Kidney capillary endothelial cell (primary cell): ENCODE measurements around the gene SEMA3B.
A peak's percentile ranks its signal among the peaks of the same experiment; 100 is the strongest.
"Not testable (repeated sequence)": the region's sequence is repeated elsewhere in the genome, so short reads cannot be mapped to it uniquely, and the experiment has no call there.

Experiments used
- DNase-seq: peaks from one replicate; pipeline ENCODE4 v3.0.0-alpha.2; 2018; ENCODE audit warnings: low spot score

Gene SEMA3B

DNA sequence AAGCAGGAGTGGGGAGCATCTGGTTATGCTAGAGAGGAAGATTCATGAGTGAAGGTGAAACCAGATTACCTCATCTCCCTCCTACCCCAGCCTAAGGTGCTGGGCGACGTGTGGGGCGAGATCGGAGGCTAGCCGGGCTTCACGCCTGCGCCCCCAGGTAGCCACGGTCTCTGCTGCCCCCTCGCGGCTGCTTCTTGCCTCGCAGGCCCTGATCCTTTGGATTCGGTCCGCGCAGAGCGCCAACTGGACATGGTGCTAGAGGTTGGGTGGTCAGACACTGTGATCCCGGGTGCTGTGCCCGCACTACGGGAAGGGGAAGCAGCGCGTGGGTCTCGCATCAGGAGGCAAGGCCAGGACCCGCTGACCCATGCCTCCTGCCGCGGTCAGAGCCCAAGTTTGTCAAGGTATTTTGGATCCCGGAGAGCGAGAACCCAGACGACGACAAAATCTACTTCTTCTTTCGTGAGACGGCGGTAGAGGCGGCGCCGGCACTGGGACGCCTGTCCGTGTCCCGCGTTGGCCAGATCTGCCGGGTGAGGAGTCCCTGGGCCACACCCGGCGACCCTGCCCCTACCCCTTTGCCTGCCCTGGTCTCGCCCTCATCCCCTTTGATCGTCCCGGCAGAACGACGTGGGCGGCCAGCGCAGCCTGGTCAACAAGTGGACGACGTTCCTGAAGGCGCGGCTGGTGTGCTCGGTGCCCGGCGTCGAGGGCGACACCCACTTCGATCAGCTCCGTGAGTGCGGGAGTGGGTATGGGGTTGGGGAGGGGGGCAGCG is 4.2 kb downstream of the SEMA3B start:
- peak; percentile 69 for DNase-seq

DNA sequence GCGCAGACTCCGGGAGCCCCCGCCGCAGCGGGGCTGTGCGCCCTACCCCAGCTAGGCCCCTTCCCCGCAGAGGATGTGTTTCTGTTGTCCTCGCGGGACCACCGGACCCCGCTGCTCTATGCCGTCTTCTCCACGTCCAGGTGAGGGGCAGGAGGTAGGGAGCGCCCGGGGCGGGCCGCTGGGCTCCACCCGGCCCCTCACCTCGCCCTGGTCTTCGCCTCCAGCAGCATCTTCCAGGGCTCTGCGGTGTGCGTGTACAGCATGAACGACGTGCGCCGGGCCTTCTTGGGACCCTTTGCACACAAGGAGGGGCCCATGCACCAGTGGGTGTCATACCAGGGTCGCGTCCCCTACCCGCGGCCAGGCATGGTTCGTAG is 4.7 kb downstream of the SEMA3B start:
- DNase-seq = no peak

DNA sequence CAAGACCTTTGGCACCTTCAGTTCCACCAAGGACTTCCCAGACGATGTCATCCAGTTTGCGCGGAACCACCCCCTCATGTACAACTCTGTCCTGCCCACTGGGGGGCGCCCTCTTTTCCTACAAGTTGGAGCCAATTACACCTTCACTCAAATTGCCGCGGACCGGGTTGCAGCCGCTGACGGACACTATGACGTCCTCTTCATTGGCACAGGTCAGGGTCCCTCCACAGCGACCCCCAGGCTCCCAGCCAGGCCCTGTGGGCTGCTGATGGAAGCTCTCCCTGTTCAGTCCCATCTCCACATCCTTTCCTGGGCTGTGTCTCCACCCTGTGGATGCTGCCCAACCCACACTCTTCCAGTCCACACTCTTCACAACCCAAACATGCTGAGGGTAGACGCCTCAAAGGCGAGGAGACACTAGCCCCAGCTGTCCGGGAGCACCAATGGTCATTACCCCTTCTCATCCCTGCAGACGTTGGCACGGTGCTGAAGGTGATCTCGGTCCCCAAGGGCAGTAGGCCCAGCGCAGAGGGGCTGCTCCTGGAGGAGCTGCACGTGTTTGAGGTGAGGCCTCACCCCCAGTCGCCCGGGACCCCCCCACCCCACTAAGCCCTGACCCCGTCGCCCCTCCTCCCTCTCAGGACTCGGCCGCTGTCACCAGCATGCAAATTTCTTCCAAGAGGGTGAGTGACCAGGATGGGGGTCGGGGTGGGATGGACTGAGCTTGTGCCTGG is 5.6 kb downstream of the SEMA3B start:
- peak; percentile 56 for DNase-seq

DNA sequence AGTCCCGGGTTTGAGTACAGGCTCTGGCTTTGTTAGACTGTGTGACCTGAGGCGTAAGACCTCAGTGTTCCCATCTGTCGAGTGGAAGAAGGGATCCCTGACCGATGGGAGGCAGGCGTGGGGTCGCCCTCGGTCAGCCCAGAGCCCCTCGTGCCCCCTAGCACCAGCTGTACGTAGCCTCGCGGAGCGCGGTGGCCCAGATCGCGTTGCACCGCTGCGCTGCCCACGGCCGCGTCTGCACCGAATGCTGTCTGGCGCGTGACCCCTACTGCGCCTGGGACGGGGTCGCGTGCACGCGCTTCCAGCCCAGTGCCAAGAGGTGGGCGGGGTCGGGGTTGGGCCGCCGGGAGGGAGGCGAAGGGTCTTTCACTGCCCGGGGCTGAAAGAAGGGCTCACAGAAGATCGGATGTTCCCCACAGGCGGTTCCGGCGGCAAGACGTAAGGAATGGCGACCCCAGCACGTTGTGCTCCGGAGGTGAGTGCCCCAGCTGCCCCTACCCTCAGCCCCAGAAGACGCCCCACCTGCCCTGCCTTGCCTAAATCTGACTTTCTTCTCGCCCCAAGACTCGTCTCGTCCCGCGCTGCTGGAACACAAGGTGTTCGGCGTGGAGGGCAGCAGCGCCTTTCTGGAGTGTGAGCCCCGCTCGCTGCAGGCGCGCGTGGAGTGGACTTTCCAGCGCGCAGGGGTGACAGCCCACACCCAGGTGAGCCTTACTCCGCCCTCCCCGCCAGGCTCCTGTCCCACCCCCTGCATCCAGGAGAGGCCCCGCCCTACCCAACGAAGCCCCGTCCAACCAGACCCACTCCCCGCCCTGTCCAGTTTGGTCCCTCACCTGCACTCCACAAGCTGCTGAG is 6.4 kb downstream of the SEMA3B start:
- no peak for DNase-seq

DNA sequence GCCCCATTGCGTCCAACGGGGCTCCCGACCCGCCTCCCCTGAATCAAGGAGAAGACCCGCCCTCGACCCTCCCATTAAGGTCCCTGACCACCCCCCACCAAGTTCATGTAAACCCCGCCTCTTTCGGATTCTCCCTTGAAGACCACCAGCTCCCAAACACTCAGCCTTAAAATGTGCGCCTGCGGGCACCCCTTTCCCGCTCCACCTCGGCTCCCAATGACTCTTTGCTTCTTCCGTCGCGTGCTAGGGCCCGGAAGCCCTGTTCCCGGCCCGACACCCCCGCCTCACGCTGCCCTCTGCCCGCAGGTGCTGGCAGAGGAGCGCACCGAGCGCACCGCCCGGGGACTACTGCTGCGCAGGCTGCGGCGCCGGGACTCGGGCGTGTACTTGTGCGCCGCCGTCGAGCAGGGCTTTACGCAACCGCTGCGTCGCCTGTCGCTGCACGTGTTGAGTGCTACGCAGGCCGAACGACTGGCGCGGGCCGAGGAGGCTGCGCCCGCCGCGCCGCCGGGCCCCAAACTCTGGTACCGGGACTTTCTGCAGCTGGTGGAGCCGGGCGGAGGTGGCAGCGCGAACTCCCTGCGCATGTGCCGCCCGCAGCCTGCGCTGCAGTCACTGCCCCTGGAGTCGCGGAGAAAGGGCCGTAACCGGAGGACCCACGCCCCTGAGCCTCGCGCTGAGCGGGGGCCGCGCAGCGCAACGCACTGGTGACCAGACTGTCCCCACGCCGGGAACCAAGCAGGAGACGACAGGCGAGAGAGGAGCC is 7.2 kb downstream of the SEMA3B start:
- no peak for DNase-seq

DNA sequence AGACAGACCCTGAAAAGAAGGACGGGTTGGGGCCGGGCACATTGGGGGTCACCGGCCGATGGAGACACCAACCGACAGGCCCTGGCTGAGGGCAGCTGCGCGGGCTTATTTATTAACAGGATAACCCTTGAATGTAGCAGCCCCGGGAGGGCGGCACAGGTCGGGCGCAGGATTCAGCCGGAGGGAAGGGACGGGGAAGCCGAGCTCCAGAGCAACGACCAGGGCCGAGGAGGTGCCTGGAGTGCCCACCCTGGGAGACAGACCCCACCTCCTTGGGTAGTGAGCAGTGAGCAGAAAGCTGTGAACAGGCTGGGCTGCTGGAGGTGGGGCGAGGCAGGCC is 7.8 kb downstream of the SEMA3B start:
- DNase-seq = no peak

DNA sequence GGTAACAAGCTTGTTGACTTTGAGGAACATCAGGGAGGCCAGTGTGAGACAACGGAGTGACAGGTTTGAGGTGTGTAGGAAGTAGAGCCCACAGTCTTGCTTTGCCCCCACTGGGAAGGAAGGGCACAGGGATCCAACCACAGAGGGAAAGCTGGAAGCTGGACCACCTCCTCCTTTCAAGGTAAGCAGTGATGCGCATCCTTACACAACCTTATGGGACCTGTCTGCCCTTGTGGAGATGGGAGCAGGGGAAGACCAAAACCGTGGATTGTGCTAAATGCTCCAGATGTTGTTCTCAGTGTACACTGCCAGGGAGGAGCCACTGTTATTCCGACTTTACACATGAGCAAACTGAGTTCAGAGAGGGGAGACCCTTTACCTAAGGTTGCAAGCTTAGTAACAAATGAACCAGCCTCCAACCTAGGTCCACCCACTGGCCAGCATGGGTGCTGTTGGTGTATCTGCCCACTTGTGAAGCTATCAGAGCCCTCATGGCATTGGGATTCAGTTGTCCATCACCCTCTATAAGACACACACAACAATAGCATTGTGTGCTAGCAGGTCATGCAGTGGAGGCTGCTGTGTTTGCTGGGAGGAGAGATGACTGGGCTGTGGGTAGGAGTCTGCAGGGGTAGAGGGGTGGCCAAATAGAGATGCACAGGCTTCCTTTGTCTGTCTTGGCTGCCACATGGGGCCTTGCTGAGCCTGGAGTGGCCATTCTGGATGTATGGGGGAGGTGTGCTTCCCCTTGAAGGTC is 9.4 kb downstream of the SEMA3B start:
- no peak for DNase-seq

DNA sequence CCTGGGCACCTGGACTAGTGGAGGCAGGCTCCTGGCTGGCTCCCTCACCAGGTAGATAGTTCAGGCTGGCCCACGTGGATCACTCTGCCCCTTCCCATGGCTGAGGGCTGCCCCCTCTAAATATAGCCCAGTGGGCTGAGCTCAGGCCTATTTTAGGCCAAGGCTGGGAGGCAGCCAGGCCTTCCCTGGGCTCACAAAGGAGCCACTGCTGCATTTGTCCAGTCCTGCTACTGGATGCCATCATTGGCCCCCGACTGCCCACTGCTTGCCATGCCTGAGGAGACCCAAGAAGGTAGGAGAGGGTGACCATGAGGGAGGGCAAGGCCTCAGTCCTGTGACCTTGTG is 9.9 kb downstream of the SEMA3B start, which contains the start of gene LSMEM2:
LSMEM2 (plus strand) TSS at position 208 of the 345 bp plus-strand sequence; CDS start at position 235, 27 bp downstream.
- no peak for DNase-seq

DNA sequence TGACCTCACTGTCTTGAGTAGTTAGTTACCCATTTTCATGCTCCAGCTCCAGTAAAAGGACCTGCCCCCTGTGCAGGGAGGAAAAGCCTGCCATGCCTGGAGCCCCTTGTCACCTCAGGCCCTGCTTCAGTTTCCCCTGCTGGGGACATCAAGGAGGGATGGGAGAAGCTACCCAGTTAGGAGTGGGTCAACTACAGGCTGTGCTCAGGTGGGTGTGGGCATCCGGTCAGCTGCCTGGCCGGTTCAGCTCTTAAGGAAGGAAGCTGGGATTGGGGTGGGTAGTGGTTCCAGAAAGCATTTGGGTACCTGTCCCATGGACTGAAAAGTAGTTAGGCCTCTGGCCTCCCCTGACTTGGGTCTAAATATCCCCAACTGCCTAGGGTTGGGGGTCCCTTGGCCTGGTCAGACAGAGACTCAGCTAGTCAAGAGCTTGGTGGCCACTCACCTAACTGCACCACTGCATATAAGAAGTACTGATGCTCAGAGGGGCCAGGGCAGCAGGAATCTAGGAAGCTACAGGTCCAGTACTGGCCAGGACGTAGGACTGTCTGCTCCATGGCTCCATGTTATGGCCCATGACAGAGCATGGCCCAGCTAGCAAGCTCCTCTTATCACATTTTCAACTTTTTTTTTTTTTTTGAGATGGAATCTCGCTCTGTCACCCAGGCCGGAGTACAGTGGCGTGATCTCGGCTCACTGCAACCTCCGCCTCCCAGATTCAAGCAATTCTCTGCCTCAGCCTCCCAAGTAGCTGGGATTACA is 10.5 kb downstream of the SEMA3B start:
- DNase-seq = no peak

DNA sequence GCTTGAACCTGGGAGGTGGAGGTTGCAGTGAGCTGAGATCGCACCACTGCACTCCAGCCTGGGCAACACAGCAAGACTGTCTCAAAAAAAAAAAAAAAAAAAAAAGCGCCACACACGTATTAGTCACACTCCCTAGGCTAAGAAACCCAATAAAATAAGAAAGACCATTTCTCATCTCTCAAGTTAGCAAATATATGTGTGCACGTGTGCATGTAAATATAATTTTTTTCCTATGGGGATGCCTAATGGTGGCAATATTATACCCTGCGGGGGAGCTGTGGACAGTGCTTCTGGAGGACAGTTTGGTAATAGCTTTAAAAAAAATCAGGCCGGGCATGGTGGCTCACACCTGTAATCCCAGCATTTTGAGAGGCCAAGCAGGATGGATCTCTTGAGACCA is 15.2 kb downstream of the SEMA3B start:
- not testable (repeated sequence) for DNase-seq

DNA sequence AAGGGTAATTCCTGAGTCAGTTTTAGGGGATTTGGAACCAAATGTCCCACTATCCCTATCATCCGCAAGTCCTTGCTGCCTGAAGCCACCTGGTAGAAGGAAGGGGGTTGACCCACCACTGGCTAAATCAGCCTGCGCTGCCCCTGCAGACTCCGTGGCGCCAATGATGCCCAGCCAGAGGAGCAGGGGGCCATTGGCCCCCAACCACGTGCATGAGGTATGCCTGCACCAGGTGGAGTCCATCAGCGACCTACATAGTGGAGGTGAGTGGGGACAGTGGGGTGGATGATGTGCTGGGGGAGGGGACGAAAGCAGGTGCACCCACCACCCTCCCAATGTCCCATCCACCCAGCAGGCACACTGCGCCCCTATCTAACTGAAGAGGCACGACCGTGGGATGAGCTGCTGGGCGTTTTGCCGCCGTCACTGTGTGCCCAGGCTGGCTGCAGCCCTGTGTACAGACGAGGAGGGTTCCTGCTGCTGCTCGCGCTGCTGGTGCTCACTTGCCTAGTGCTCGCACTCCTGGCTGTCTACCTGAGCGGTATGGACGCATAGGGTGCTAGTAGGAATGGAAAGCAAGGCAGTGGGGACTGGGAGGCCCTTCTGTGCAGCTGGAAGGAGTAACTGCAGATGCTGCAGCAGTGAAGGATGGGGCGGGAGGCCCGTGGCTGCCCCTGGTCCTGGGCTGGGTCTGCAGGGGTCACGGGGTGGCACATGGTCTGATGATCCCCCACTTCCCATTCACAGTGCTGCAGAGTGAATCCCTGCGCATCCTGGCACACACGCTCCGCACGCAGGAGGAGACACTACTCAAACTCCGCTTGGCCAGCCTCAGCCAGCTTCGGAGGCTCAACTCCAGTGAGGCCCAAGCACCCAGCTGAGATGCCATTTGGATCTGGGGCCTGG is 17.6 kb downstream of the SEMA3B start:
- DNase-seq = no peak

DNA sequence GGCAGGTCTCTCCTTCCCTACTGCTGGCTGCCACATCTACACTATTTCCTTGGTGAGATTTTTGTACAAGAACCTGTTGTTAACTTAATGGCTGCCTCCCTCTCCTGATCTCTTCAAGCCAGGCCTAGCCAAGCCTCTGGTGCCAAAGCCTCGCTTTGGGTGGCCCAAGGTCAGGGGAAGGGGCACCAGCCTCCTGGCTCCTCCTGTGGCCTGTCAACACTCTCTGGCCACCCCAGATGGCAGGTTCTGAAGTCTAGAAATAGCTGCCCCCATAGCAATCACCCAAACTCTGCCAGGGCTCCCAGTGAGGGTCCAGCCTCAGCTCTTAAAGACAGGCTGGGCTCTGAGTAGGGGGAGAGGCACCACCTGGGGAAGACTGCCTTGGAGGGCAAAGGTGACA is 18.3 kb downstream of the SEMA3B start:
- no peak for DNase-seq

DNA sequence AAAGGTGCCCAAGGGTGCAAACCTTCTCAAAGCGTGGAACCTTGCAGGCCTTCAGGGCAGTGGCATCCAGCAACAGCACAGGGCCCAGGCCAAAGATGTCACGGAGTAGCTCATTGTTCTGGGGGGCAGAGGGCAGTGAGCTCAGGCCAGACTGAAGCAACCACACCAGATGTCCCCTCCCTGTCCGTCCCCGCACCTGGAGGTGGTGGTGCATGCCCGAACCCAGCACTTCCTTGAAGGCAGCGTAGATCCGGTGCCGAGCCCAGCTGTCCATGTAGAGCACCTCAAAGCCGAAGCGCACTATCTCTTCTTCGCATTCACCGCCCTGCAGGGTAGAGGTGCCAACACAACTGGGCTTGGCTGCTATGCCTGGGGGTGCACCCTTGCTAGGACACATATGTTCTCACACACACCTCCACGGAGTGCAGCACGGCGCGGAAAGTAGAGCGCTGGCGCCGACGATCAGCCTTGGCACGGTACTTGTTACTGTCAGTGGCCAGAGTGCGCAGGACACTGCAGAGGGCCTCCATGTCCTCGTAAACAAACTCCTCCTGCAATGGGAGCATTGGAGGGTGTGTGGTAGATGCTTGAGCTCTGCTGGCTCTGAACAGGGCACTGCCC is 19.6 kb downstream of the SEMA3B start:
- no peak for DNase-seq

DNA sequence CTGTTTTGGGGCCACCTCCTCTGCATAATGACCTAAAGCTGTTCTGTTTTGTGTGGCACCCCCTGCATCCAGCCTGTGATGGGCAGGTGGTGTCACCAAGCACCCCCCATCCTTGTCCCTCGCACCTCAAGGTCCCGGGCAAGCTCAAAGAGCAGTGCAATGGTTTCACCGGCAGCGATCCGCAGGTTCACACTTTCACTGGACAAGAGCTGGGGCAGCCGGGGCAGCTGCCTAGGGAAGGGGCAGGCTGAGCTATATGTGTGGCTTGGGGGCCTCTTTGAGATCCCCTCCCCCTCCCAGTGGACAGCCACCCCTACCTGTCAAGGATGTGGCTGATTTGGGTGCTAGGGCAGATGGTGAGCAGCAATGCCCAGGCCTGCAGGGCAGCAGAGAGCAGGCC is 20.2 kb downstream of the SEMA3B start:
- no peak for DNase-seq

DNA sequence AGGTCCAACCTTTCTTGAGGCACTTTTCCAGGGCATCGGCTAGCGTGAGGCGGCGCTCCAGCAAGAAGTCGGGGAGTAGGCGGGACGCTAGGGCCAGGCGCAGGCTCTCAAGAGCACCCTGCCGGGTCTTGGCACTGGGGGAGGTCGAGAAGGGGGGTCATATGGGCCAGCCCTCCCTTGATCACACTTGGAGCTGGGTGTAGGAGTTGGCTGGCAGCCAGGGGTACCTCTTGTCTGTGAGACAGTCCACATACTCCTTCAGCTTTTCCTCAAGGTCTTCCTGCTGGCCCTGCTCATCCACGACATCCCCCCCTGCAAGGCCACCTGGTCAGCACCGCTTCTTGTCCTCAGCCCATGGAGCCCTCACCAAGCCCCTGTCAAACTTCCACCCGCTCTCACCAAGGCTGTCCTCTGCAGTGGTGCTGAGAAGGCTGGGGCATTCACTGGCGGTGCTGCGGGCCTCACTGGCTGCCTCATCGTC is 21.3 kb downstream of the SEMA3B start:
- no peak for DNase-seq

DNA sequence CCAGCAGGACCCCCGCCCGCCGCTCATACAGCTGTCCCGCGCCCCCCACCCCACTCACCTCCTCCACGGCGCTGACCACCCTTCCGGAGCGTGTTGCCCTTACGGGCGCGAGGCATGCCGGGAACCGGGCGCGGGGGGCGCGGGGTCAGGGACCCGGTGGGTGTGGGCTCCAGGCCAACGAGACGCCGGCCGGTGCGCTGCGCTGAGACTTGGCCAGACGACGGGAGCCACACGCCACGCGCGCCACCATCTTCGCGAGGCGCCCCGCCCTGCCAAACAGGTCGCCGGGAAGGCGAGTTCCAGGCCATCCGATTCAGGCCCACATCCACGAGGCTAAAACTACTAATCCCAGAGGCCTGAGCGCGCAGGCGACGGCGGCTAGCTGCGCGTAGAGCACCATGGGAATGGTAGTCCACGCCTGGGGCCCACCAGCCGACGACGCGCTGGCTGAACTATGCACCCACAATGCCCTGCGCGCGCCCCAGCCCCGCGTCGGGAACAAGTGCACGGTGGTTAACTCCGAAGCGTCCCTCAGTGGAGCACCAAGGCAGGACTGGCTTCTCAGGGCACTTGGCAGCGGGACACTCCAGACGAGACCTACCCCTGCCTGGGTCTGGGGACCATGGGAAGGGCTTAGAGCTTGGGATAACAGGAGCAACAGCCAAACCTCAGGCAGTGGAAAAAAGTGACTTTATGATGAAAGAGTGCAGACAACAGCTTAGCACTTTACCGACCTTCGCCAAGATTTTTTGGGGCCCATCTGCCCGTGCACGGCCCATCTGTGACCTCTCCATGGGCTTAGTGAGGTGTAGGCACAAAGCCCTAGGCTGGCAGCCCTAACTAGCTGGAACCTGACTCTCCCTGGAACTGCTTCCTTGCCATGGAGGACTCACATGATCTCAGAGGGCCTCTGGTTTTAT is 23.5 kb downstream of the SEMA3B start, which contains the start of gene IFRD2:
IFRD2 (minus strand) TSS at position 271 of the 920 bp plus-strand sequence; CDS start at position 116, 155 bp downstream.
- peak; percentile 94 for DNase-seq

DNA sequence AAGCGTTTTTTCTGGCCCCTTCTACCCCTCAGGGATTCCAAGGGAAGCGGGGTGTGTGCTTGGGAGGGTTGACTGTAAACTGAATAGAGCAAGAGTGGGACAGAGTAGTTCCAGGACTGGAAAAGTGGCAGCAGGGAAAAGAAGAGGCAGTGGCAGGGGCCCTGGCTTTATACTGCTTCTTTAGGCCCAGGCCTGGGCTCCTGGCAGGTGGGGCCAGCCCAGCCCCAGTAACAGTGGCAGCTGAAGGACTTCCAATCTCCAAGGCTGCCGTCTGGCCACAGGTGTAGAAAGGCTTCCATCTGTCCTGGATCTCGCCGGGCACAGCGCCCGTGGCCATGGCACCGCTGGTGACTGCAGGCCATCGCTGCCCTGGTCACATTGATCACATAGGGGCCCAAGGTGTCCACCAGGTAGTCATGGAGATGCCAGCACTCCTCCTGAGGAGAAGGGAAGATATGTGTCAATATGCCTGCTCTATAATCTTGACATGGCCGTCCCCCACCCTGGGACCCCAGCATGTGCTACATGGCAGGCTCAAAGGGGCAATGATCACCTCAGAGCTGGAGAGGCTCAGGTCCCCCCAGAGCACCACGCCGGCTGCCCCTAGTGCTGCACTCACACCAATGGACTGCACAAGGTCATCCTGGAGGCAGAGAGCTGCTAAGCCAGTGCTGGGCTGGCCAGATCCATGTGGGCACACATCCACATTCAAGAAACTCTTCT is 24.3 kb downstream of the SEMA3B start:
- no peak for DNase-seq
